ENCODE data around the gene CACNA1S. TPM values are rescaled to one million over a fixed set of nuclear protein-coding genes. Genes with fewer than 3 reads are reported as not detected.

CACNA1S gene
- total RNA-seq, 1 experiment from 2014 or later, result 0.02 TPM

DNA sequence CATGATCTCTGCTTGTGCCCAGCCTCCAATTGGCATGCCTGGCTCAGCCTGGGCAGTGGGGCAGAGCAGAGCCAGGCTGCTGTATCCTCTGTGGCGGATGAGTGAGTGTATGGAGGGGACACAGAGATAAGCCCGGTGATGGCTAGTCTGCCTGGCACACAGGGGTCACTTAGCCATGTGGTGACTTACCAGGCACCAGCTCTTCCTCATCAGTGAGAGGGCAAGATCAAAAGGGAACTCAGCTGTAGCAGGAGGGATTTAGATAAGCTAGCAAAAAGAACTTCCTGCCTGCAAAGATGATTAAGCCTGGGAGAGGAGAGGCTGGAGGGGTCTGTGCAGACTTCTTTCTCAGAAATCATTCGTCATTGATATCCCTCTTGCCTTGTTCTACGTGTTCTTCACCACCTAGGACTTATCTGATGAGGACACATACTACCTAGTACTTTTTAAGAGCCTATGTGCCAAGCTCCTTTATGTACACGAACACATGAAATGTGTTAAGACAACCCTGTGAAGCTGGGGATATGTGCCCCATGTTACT lies 96.6 kb downstream of the CACNA1S start (continued):
- TF ChIP-seq, protein P1, sequence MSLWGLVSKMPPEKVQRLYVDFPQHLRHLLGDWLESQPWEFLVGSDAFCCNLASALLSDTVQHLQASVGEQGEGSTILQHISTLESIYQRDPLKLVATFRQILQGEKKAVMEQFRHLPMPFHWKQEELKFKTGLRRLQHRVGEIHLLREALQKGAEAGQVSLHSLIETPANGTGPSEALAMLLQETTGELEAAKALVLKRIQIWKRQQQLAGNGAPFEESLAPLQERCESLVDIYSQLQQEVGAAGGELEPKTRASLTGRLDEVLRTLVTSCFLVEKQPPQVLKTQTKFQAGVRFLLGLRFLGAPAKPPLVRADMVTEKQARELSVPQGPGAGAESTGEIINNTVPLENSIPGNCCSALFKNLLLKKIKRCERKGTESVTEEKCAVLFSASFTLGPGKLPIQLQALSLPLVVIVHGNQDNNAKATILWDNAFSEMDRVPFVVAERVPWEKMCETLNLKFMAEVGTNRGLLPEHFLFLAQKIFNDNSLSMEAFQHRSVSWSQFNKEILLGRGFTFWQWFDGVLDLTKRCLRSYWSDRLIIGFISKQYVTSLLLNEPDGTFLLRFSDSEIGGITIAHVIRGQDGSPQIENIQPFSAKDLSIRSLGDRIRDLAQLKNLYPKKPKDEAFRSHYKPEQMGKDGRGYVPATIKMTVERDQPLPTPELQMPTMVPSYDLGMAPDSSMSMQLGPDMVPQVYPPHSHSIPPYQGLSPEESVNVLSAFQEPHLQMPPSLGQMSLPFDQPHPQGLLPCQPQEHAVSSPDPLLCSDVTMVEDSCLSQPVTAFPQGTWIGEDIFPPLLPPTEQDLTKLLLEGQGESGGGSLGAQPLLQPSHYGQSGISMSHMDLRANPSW (CRISPR knock-in tag; conservative IDR thresholded peaks at IDR 0.05; ENCODE audit: low read depth), result no peak
- TF ChIP-seq ZNF671 (CRISPR knock-in tag; IDR thresholded peaks at IDR 0.05), result no peak
- TF ChIP-seq ZNF423 (CRISPR knock-in tag; IDR thresholded peaks at IDR 0.05), result no peak

DNA sequence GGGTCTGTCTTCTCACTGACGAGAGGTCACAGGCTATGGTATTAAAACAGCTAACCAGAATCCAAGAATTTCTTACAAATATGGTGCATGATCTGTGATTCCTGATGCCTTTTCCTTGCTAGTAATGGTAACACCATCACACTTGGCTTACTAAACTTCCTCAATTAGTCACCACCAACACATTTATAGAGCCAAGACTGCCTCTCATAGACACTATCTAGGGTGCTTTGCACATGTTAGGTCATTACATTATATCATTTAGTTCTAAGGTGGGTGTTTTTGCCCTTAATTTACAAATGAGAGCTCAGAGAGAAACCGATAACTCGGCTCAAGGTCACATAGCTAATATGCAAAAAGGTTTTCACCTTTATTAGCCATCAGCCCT lies 97.4 kb downstream of the CACNA1S start:
- peaks cover 43% of the 10 kb centered on the region for H3K4me1 Mint-ChIP-seq
- POLR2A ChIA-PET, result interaction anchor here (0.7 to 0.9 kb wide), 3 partner anchors 8 to 24 kb away, joined by 3 read pairs; no protein-coding TSS in a partner anchor
- CTCF ChIA-PET, result interaction anchor here (1.0 to 13.8 kb wide), 10 partner anchors 8 to 499 kb away, joined by 3 to 218 read pairs (median 4); partner anchors contain the start of gene KIF21B

DNA sequence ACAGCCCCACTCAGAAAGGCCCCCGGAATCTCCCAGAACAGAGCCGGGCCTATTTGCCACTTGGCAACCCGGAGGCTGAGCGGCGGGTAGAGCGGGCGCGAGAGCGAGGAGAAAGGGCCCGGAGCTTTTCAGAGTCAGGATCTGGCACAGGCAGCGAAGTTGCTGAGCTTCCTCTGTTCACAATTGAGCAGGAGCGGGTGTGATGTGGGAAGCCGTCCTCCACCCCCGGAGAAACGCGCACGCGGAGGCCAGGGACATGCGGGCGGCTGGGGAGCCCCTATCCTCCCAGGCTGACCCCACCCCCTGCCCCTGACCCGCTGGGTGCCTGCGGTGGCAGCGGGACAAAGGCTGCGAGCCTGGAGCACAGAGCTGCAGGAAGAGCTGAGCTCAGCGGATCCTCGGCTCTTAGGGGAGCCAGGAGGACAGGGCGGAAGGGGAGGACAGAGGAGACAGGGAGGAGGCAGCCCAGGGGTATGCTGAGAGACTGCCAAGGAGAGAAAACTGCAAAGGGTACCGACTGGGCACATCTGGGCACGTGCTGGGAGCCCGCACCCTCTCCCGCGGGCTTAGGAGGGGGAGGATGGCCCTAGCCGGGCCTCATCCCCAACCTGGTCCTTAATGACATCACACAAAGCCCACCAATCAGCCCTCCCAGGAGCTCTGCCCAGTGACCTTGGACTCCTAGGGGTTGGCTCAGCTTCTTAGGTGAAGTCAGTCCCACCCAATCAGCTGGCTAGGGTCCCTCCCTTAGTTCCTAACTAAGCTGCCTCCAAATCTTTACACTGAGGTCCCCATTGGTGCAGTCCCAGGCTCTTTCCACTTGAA lies 98.0 kb downstream of the CACNA1S start:
- ChIA-PET POLR2A (interaction anchor here (0.8 to 0.9 kb wide), 2 partner anchors 8 to 10 kb away, joined by 3 read pairs; no protein-coding TSS in a partner anchor), CTCF (interaction anchor here (0.9 to 13.8 kb wide), 11 partner anchors 8 to 499 kb away, joined by 3 to 218 read pairs (median 4); partner anchors contain the start of gene KIF21B)
- H3K27ac Mint-ChIP-seq, result peak overlapping the region; percentile 19; the same call in 1 of the 2 replicates
- TF ChIP-seq, protein P2, sequence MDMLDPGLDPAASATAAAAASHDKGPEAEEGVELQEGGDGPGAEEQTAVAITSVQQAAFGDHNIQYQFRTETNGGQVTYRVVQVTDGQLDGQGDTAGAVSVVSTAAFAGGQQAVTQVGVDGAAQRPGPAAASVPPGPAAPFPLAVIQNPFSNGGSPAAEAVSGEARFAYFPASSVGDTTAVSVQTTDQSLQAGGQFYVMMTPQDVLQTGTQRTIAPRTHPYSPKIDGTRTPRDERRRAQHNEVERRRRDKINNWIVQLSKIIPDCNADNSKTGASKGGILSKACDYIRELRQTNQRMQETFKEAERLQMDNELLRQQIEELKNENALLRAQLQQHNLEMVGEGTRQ (CRISPR knock-in tag; IDR thresholded peaks at IDR 0.05), result no peak
- TF ChIP-seq TEAD4 (CRISPR knock-in tag; IDR thresholded peaks at IDR 0.05), result no peak
- peak; percentile 84 for TF ChIP-seq NFYB (CRISPR knock-in tag; conservative IDR thresholded peaks at IDR 0.05; ENCODE audit: low read depth)
- no peak for TF ChIP-seq ZBTB21 (CRISPR knock-in tag; IDR thresholded peaks at IDR 0.05; ENCODE audit: borderline replicate concordance)
- 0 out of 2 replicates have a peak, but pooled peaks have one; percentile 24 for TF ChIP-seq SP1 (CRISPR knock-in tag; conservative IDR thresholded peaks at IDR 0.05)
- TF ChIP-seq, protein P3, sequence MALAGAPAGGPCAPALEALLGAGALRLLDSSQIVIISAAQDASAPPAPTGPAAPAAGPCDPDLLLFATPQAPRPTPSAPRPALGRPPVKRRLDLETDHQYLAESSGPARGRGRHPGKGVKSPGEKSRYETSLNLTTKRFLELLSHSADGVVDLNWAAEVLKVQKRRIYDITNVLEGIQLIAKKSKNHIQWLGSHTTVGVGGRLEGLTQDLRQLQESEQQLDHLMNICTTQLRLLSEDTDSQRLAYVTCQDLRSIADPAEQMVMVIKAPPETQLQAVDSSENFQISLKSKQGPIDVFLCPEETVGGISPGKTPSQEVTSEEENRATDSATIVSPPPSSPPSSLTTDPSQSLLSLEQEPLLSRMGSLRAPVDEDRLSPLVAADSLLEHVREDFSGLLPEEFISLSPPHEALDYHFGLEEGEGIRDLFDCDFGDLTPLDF (CRISPR knock-in tag; IDR thresholded peaks at IDR 0.05), result no peak
- peak; percentile 81 for TF ChIP-seq ZNF263 (CRISPR knock-in tag; IDR thresholded peaks at IDR 0.05; ENCODE audit: low read depth)
- TF ChIP-seq ATF1 (CRISPR knock-in tag; IDR thresholded peaks at IDR 0.05), result 0 out of 2 replicates have a peak, but pooled peaks have one; percentile 50
- TF ChIP-seq TEAD1 (CRISPR knock-in tag; IDR thresholded peaks at IDR 0.05), result no peak
- TF ChIP-seq, protein P4, sequence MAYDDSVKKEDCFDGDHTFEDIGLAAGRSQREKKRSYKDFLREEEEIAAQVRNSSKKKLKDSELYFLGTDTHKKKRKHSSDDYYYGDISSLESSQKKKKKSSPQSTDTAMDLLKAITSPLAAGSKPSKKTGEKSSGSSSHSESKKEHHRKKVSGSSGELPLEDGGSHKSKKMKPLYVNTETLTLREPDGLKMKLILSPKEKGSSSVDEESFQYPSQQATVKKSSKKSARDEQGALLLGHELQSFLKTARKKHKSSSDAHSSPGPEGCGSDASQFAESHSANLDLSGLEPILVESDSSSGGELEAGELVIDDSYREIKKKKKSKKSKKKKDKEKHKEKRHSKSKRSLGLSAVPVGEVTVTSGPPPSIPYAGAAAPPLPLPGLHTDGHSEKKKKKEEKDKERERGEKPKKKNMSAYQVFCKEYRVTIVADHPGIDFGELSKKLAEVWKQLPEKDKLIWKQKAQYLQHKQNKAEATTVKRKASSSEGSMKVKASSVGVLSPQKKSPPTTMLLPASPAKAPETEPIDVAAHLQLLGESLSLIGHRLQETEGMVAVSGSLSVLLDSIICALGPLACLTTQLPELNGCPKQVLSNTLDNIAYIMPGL (CRISPR knock-in tag; IDR thresholded peaks at IDR 0.05), result 0 out of 2 replicates have a peak, but pooled peaks have one; percentile 43
- TF ChIP-seq GRHL2 (CRISPR knock-in tag; IDR thresholded peaks at IDR 0.05; ENCODE audit: insufficient replicate concordance, severe bottlenecking), result no peak
- TF ChIP-seq, protein P5, sequence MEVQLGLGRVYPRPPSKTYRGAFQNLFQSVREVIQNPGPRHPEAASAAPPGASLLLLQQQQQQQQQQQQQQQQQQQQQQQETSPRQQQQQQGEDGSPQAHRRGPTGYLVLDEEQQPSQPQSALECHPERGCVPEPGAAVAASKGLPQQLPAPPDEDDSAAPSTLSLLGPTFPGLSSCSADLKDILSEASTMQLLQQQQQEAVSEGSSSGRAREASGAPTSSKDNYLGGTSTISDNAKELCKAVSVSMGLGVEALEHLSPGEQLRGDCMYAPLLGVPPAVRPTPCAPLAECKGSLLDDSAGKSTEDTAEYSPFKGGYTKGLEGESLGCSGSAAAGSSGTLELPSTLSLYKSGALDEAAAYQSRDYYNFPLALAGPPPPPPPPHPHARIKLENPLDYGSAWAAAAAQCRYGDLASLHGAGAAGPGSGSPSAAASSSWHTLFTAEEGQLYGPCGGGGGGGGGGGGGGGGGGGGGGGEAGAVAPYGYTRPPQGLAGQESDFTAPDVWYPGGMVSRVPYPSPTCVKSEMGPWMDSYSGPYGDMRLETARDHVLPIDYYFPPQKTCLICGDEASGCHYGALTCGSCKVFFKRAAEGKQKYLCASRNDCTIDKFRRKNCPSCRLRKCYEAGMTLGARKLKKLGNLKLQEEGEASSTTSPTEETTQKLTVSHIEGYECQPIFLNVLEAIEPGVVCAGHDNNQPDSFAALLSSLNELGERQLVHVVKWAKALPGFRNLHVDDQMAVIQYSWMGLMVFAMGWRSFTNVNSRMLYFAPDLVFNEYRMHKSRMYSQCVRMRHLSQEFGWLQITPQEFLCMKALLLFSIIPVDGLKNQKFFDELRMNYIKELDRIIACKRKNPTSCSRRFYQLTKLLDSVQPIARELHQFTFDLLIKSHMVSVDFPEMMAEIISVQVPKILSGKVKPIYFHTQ (CRISPR knock-in tag; IDR thresholded peaks at IDR 0.05), result no peak
- no peak for TF ChIP-seq IRF2 (CRISPR knock-in tag; IDR thresholded peaks at IDR 0.05; ENCODE audit: borderline replicate concordance, low read depth)

More for the DNA sequence above, 97.4 kb downstream of the CACNA1S start:
- ATAC-seq (no peak), DNase-seq (ENCODE audit: low spot score) (no peak)
- Mint-ChIP-seq H3K27me3 (ENCODE audit: low read depth) (no peaks in the 10 kb centered on the region), H3K36me3 (no peaks in the 10 kb centered on the region), H3K4me3 (no peak overlapping the region), H3K27ac (peak overlapping the region; percentile 19; the same call in 1 of the 2 replicates), H3K9me3 (no peaks in the 10 kb centered on the region)
- TF ChIP-seq, protein P6, sequence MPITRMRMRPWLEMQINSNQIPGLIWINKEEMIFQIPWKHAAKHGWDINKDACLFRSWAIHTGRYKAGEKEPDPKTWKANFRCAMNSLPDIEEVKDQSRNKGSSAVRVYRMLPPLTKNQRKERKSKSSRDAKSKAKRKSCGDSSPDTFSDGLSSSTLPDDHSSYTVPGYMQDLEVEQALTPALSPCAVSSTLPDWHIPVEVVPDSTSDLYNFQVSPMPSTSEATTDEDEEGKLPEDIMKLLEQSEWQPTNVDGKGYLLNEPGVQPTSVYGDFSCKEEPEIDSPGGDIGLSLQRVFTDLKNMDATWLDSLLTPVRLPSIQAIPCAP (CRISPR knock-in tag; IDR thresholded peaks at IDR 0.05), result no peak
- TF ChIP-seq FOXJ3 (CRISPR knock-in tag; IDR thresholded peaks at IDR 0.05; ENCODE audit: borderline replicate concordance) (no peak), PRRX2 (CRISPR knock-in tag; IDR thresholded peaks at IDR 0.05) (no peak), NR2C2 (CRISPR knock-in tag; IDR thresholded peaks at IDR 0.05) (no peak), TCF7 (CRISPR knock-in tag; IDR thresholded peaks at IDR 0.05; ENCODE audit: low read depth) (no peak)

More for the DNA sequence above, 98.0 kb downstream of the CACNA1S start:
- Mint-ChIP-seq H3K4me1 (peaks cover 43% of the 10 kb centered on the region), H3K4me3 (no peak overlapping the region), H3K27me3 (ENCODE audit: low read depth) (no peaks in the 10 kb centered on the region), H3K9me3 (no peaks in the 10 kb centered on the region), H3K36me3 (no peaks in the 10 kb centered on the region)
- ATAC-seq (peak; percentile 84), DNase-seq (ENCODE audit: low spot score) (peak; percentile 46)

Measured in WTC11 (cell line).